SU-DHL-6 (cell line): ENCODE measurements around the gene HNRNPAB.

ENCODE experiments used
- H2AFZ ChIP-seq: fragments of 200-600 bp; sonication (generic); 2 replicates; pipeline ENCODE4 v1.6.1; 2014; ENCODE audit warnings: low read depth, mild to moderate bottlenecking, moderate library complexity, mixed read lengths, antibody characterized with exemption, low read length; ENCODE audit not compliant: severe bottlenecking
- H3F3A ChIP-seq: fragments of 200-600 bp; shearing (Covaris generic); 2 replicates; pipeline ENCODE4 v1.6.0; 2016; ENCODE audit warnings: antibody characterized with exemption, mild to moderate bottlenecking; ENCODE audit not compliant: insufficient read depth
- H3K27ac ChIP-seq: fragments of 200-600 bp; sonication (generic); 2 replicates; pipeline ENCODE4 v1.5.1; 2016; ENCODE audit warnings: low read depth, mild to moderate bottlenecking, low read length, moderate library complexity, mixed read lengths
- H3K27me3 ChIP-seq: fragments of 200-600 bp; sonication (generic), shearing (Covaris generic); 2 replicates; pipeline ENCODE4 v1.6.0; 2014; ENCODE audit warnings: mild to moderate bottlenecking, low read length
- H3K36me3 ChIP-seq: fragments of 200-600 bp; sonication (generic); 2 replicates; pipeline ENCODE4 v1.6.1; 2014; ENCODE audit warnings: mild to moderate bottlenecking, low read length, mixed read lengths
- H3K4me2 ChIP-seq: fragments of 300-600, 200-600 bp; shearing (Covaris generic), sonication (generic); 2 replicates; pipeline ENCODE4 v1.6.0; 2014; ENCODE audit warnings: low read length, low read depth, mild to moderate bottlenecking; ENCODE audit not compliant: poor library complexity, severe bottlenecking
- H3K4me3 ChIP-seq: fragments of 200-600 bp; sonication (generic); 2 replicates; pipeline ENCODE4 v1.5.1; 2014; ENCODE audit warnings: antibody characterized with exemption, low read length, mild to moderate bottlenecking, mixed read lengths; ENCODE audit not compliant: insufficient read depth, poor library complexity, severe bottlenecking
- H3K79me2 ChIP-seq: fragments of 200-600 bp; sonication (generic); 2 replicates; pipeline ENCODE4 v1.6.1; 2014; ENCODE audit warnings: mild to moderate bottlenecking, low read length, moderate library complexity; ENCODE audit not compliant: insufficient read depth
- H3K9ac ChIP-seq: fragments of 200-600 bp; sonication (generic); 2 replicates; pipeline ENCODE4 v1.7.0; 2014; ENCODE audit warnings: mild to moderate bottlenecking, low read length
- H3K9me2 ChIP-seq: fragments of 200-600 bp; sonication (generic); replicated peaks from 2 replicates; pipeline ENCODE4 v1.6.1; 2014; ENCODE audit warnings: low read length; ENCODE audit not compliant: insufficient read depth
- H3K9me3 ChIP-seq: fragments of 200-600 bp; sonication (generic); 2 replicates; pipeline ENCODE4 v1.6.1; 2014; ENCODE audit warnings: low read length, mixed read lengths; ENCODE audit not compliant: insufficient read depth
- H4K20me1 ChIP-seq: fragments of 200-600 bp; sonication (generic); 2 replicates; pipeline ENCODE4 v1.6.1; 2014; ENCODE audit warnings: low read depth, mild to moderate bottlenecking, antibody characterized with exemption, low read length, moderate library complexity, mixed read lengths
- CTCF ChIP-seq: fragments of 200-600 bp; sonication (generic); IDR thresholded peaks from one replicate; pipeline ENCODE4 v1.5.1; 2017; ENCODE audit warnings: antibody characterized with exemption, mild to moderate bottlenecking, low read length, moderate library complexity; ENCODE audit not compliant: insufficient read depth, poor library complexity, severe bottlenecking
- EZH2phosphoT487 ChIP-seq: fragments of 200-600 bp; sonication (generic), shearing (Covaris generic); conservative IDR thresholded peaks from 2 replicates; pipeline ENCODE4 v1.6.1; 2018; ENCODE audit warnings: mild to moderate bottlenecking, antibody characterized with exemption, low read length, moderate library complexity, mixed read lengths

The HNRNPAB gene

GRCh38 chr5:178199581-178200434, 4.5 kb upstream of the HNRNPAB start:
- Histone ChIP-seq H3K36me3 (no peaks in the 10 kb centered on the region), H3K79me2 (peaks cover 10% of the 10 kb centered on the region), H3K9me2 (no peaks in the 10 kb centered on the region), H4K20me1 (no peaks in the 10 kb centered on the region), H3K9ac (no peak overlapping the region), H2AFZ (no peak overlapping the region), H3K27ac (no peak overlapping the region), H3K4me3 (no peak overlapping the region), H3F3A (no peaks in the 10 kb centered on the region), H3K4me2 (no peak overlapping the region), H3K9me3 (no peaks in the 10 kb centered on the region), H3K27me3 (no peaks in the 10 kb centered on the region)
- no peak for TF ChIP-seq EZH2phosphoT487
- TF ChIP-seq CTCF: no peak

GRCh38 chr5:178201221-178201926, 3.0 kb upstream of the HNRNPAB start:
- no peak overlapping the region for H3K27ac ChIP-seq
- TF ChIP-seq EZH2phosphoT487 (no peak), CTCF (no peak)

GRCh38 chr5:178201927-178202235, 2.5 kb upstream of the HNRNPAB start:
- H3K4me3 ChIP-seq: no peak overlapping the region
- peaks cover 31% of the 10 kb centered on the region for H3K79me2 ChIP-seq
- no peak overlapping the region for H3K27ac ChIP-seq
- no peak overlapping the region for H3K4me2 ChIP-seq
- no peak overlapping the region for H2AFZ ChIP-seq
- no peak for TF ChIP-seq CTCF
- TF ChIP-seq EZH2phosphoT487: no peak
- peaks cover 16% of the 10 kb centered on the region for H4K20me1 ChIP-seq
- H3K9me2 ChIP-seq: no peaks in the 10 kb centered on the region
- no peak overlapping the region for H3K9ac ChIP-seq
- peaks cover 14% of the 10 kb centered on the region for H3K36me3 ChIP-seq
- no peaks in the 10 kb centered on the region for H3K9me3 ChIP-seq
- no peaks in the 10 kb centered on the region for H3K27me3 ChIP-seq
- H3F3A ChIP-seq: peaks cover 16% of the 10 kb centered on the region

More at GRCh38 chr5:178201221-178201926, 3.0 kb upstream of the HNRNPAB start:
- Histone ChIP-seq H3K9me2 (no peaks in the 10 kb centered on the region), H3K36me3 (peaks cover 11% of the 10 kb centered on the region), H3K4me3 (no peak overlapping the region), H3K27me3 (no peaks in the 10 kb centered on the region), H3K9me3 (no peaks in the 10 kb centered on the region), H3K9ac (no peak overlapping the region), H3K79me2 (peaks cover 26% of the 10 kb centered on the region), H3F3A (peaks cover 11% of the 10 kb centered on the region), H4K20me1 (peaks cover 11% of the 10 kb centered on the region), H3K4me2 (no peak overlapping the region), H2AFZ (no peak overlapping the region)
